ENCODE measurements around the gene FNDC3B.

FNDC3B gene

GRCh38 chr3:172062761-172063160 lies 23.4 kb downstream of the FNDC3B start:
- Histone ChIP-seq H3K27ac (no peak overlapping the region), H3K4me3 (no peak overlapping the region)
- TF ChIP-seq CTCF (IDR thresholded peaks at IDR 0.05) = no peak
- no peak for DNase-seq (ENCODE audit: low spot score)

GRCh38 chr3:172063456-172064432 lies 24.4 kb downstream of the FNDC3B start:
- no peak overlapping the region for H3K27ac ChIP-seq
- no peak overlapping the region for H3K4me3 ChIP-seq
- no peak for TF ChIP-seq CTCF (IDR thresholded peaks at IDR 0.05)
- DNase-seq (ENCODE audit: low spot score) = no peak

GRCh38 chr3:172065527-172065926 lies 26.1 kb downstream of the FNDC3B start:
- TF ChIP-seq CTCF (IDR thresholded peaks at IDR 0.05) = no peak
- Histone ChIP-seq H3K27ac (no peak overlapping the region), H3K4me3 (peak overlapping the region; percentile 32)
- no peak for DNase-seq (ENCODE audit: low spot score)

- TF ChIP-seq CTCF (IDR thresholded peaks at IDR 0.05) = no peak
- peak overlapping the region; percentile 32 for H3K4me3 ChIP-seq
- no peak for DNase-seq (ENCODE audit: low spot score)
- peak overlapping the region in 1 of 2 donors; percentile 50 for H3K27ac ChIP-seq
Observed at GRCh38 chr3:172065967-172066762, 26.8 kb downstream of the FNDC3B start.

GRCh38 chr3:172066880-172067796 lies 27.8 kb downstream of the FNDC3B start:
- Histone ChIP-seq H3K4me3 (no peak overlapping the region), H3K27ac (no peak overlapping the region)
- no peak for TF ChIP-seq CTCF (IDR thresholded peaks at IDR 0.05)
- DNase-seq (ENCODE audit: low spot score) = no peak

GRCh38 chr3:172067837-172068440 lies 28.6 kb downstream of the FNDC3B start:
- no peak for TF ChIP-seq CTCF (IDR thresholded peaks at IDR 0.05)
- DNase-seq (ENCODE audit: low spot score) = no peak
- H3K27ac ChIP-seq = no peak overlapping the region

More at GRCh38 chr3:172067837-172068440, 28.6 kb downstream of the FNDC3B start:
- no peak overlapping the region for H3K4me3 ChIP-seq

Data from coronary artery (tissue), 2 donors.